Esophagus muscularis mucosa (tissue), 3 donors: Measurements from ENCODE around the gene NDUFA6.

Experiments used
- CTCF ChIP-seq, 3 experiments: fragments of 200-600 bp in 2 of 3; fragments of 450-650 bp in 1 of 3; sonication (generic) in 2 of 3; IDR thresholded peaks; one replicate each; pipeline ENCODE4 v1.5.1; 2017 to 2019; ENCODE audit warnings: antibody characterized with exemption in 3 of 3, mild to moderate bottlenecking in 2 of 3, moderate library complexity in 1 of 3
- POLR2A ChIP-seq: fragments of 450-650 bp; IDR thresholded peaks from one replicate; pipeline ENCODE4 v1.6.1; 2017; ENCODE audit warnings: antibody characterized with exemption, moderate library complexity, mild to moderate bottlenecking, low read depth

DNA sequence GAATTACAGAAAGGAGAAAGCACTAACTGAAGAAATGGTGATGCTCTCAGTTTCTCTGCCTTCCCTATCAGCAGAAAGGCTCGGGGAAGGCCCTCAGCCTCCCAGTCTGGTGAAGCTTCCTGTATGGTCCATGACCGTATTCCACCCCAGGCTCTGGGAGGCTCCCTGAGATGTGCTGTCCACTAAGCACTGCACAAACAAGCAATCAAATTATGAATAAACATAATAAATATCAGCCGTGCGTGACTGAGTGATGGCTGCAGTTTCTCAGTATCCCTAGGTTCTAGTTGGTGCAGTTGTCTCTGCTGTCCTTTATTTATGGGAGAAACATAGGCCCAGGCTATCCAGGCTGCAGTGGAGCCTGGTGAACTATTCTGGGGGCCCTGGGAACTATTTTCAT lies 7.5 kb downstream of the NDUFA6 start:
- no peak for TF ChIP-seq CTCF (IDR thresholded peaks at IDR 0.05)
- TF ChIP-seq POLR2A = no peak
